Measurements from ENCODE around the gene MTHFR.

- TF ChIP-seq, protein P1, sequence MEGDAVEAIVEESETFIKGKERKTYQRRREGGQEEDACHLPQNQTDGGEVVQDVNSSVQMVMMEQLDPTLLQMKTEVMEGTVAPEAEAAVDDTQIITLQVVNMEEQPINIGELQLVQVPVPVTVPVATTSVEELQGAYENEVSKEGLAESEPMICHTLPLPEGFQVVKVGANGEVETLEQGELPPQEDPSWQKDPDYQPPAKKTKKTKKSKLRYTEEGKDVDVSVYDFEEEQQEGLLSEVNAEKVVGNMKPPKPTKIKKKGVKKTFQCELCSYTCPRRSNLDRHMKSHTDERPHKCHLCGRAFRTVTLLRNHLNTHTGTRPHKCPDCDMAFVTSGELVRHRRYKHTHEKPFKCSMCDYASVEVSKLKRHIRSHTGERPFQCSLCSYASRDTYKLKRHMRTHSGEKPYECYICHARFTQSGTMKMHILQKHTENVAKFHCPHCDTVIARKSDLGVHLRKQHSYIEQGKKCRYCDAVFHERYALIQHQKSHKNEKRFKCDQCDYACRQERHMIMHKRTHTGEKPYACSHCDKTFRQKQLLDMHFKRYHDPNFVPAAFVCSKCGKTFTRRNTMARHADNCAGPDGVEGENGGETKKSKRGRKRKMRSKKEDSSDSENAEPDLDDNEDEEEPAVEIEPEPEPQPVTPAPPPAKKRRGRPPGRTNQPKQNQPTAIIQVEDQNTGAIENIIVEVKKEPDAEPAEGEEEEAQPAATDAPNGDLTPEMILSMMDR (IDR thresholded peaks at IDR 0.05; ENCODE audit: insufficient read depth, low read depth, low read length), result no peak
- TF ChIP-seq EZH2 (IDR thresholded peaks at IDR 0.05; ENCODE audit: insufficient read depth, low read length), result no peak
Observed at GRCh38 chr1:11805422-11806306, at the start of gene MTHFR, which contains the start of gene CLCN6.

All from astrocyte (in vitro differentiated cells and primary cell).